GM19438 (cell line): Measurements from ENCODE around the gene MLYCD.

ENCODE experiments used
- ATAC-seq: cut with Tn5 transposase; IDR thresholded peaks from one replicate; pipeline ENCODE4 v1.9.1; 2021; ENCODE audit warnings: low read depth; ENCODE audit not compliant: unreplicated experiment

Gene MLYCD

GRCh38 chr16:83924686-83925085 is 25.8 kb downstream of the MLYCD start:
- ATAC-seq = no peak

DNA sequence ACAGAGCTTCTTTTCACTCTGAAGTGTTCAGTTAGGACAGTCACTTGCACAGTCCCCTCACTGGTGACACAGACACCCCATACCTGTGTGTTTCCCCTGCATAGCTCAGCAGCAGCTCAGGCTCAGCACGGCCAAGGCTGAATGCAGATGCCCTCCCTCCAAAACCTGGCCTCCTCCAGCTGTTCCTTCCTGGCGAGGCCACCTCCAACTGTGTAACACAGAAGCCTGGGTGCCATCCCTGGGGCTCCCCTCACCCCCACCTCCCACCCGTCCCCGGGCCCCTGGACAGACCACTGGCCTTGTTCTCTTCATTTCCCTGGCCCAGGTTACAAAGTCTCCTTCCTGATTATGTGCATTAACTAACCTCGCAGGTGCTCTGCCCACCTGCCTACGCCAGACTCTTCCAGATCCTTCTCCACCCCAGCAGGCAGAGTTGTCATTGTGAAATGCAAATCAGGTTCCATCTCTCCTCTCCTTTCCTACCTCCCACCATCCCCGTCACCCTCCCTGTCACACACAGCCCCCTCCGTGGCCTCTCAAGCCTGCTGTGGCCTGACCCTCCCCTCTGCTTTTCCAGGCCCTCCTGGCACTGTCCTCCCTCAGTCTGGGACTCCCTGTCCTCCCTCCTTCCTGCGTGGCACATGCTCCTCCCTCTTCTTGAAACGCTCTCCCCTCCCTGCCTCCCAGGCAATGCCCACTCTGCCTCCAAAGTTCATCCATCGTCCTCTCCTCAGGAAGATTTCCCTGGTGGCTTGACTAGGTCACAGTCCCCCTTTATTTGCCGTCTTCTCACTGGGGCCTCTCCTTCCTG is 26.4 kb downstream of the MLYCD start:
- no peak for ATAC-seq

DNA sequence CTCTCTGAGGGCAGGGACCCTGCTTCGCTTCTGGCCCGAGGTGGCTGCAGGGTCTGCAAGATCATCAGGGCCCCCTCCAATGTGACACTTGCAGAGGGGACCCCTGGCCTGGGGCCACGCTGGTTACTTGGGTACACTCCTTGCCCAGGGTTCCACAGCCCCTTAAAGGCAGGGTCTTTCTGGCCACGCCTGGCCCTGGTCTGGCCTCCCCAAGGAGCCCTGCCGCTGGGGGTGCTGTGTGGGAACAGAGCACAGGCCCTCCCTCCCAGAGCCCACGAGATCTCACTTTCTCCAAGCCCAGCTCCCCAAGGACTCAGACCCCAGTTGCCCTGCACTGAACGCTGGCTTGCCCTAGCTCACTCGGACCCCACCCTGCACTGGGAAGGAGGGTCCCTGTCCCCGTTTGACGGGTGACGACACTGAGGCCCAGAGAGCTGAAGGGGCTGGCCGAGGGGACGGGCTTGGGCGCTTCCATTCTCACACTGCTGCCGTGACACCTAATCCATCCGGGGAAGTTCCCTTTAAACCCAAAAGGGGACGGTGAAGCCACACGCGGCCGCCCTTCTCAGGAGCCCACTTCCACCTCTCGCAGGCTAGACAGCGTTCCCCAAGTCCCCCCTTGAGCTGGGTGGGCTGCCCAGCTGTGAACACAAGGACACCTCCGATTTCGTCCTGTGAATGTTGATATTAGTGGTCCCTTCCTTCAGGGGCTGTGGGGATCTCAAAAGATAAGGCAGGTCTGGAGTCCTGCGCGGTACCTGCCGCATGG is 27.2 kb downstream of the MLYCD start:
- ATAC-seq = no peak

DNA sequence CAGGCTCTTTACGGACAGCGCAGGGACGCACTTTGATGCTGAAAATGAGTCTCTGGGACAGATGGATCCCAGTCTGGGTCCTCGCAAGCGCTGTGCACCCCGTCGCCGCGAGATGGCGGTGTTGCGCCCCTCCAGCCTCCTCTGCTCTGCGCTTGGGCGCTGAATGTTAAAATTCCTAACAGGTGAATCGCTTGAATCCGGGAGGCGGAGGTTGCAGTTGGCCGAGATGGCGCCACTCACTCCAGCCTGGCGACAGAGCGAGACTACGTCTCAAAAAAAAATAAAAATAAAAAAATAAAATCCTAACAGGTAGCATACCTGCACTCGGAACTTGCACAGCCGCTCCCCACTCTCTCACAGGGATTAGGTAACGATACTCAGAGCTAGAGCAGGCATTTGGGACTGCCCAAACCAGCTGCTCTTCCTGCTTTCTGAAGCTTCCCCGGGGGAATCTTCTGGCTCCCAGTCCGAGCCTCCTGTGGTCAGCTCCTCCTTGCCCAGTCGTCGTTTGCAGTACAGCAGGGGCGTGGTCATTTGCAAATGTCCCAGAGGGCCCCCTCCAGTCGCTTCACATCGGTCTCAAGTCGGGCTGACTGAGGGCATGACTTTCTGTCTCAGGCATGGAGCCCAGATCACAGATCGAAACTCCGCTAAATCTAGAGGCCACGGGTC is 27.9 kb downstream of the MLYCD start:
- ATAC-seq = no peak

GRCh38 chr16:83928341-83929055 is 29.6 kb downstream of the MLYCD start:
- no peak for ATAC-seq

GRCh38 chr16:83929811-83930555 is 31.1 kb downstream of the MLYCD start:
- no peak for ATAC-seq

DNA sequence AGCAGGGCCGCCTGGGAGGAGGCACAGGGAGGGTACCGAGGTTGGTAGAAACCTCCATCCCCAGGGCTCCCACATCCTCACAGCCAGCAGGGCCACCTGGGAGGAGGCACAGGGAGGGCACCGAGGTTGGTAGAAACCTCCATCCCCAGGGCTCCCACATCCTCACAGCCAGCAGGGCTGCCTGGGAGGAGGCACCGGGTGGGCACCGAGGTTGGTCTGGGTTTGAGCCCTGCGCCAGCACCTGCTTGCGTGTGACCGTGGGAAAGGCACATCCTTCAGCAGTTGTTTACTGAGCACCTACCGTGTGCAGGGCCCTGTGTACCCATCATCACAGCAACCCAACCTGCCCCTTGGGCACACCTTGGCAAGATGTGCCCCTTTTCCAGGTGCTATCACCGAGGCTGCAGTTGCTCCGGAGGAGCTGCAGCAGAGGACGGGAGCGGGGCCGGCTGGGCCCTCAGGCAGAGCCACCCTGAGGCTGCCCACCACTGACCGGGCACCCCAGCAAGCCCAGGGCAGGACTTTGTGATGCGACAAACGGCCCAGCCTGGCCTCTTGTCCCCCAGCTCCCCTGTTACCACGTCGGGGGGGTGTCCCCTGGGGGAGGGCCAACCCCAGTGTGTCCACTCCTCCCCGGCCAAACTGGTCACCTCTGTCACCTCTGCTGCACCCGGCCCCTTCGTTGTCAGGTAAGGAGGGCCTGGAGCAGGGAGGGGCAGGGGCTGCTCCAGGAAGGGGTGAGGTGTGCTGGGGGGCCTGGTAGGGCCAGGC is 32.0 kb downstream of the MLYCD start:
- ATAC-seq = no peak

- ATAC-seq = no peak
Measured at GRCh38 chr16:83931556-83931955, 32.6 kb downstream of the MLYCD start.

DNA sequence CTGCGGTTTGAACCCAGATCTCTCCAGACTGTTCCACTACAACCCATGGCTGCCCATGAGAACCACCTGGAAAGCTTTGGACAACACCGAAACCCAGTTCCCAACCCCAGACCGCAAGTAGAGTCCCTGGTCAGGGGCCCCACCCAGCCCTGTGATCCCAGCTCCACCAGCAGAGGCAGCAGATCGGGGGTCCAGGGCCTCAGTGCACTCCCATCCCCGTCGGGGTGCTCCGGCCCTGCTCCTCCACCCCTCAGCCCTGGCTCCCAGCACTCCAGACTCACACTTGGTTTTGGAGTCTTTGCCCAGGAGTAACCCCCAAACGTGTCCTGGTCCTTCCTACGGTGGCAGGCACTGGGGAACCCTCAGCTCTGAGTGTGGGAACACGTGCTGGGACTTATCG is 33.4 kb downstream of the MLYCD start:
- no peak for ATAC-seq

- ATAC-seq = no peak
Measured at GRCh38 chr16:83932955-83933673, 34.2 kb downstream of the MLYCD start.

- no peak for ATAC-seq
Measured at GRCh38 chr16:83933885-83934683, 35.2 kb downstream of the MLYCD start.

DNA sequence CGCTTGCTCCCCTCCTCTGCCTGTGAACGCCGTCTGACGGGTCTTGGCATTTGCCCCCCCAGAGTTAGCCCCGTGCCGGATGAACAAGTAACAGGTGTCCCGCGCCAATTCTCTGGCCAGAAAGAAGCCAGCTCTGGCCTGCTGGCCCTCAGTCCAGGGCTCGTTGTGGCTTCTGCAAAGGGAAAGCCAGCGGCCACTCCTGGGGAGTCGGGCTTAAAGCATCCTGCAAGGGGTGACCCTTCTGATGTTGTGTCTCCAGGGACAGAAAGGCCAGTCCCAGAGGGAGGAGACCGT is 35.7 kb downstream of the MLYCD start:
- ATAC-seq = no peak

- ATAC-seq = no peak
Measured at GRCh38 chr16:83935005-83935857, 36.3 kb downstream of the MLYCD start.

DNA sequence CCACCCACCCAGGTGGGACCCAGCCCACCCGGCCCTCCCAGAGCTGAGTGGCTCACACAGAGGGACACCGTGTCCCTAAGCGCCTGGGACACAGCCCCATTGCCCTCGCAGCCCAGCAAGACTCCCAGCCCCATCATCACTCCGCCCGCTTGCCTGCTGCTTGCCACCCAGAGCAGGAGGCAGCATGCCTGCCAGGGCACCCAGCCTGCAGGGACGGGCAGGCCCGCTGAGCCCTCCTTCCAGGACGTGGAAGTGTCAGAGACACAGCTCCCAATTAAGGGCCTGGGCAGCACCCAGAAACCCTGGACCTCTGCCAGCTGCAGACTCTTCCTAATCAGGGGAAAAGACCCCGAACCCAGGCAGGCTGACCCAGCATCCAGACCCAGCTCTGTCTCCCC is 36.9 kb downstream of the MLYCD start:
- ATAC-seq = no peak

GRCh38 chr16:83936581-83937165 is 37.8 kb downstream of the MLYCD start:
- no peak for ATAC-seq

- no peak for ATAC-seq
Measured at GRCh38 chr16:83937267-83937666, 38.4 kb downstream of the MLYCD start.
